Measurements from ENCODE around the gene FOXL2.
A peak's percentile ranks its signal among the peaks of the same experiment; 100 is the strongest.
"Not testable (repeated sequence)": the region's sequence is repeated elsewhere in the genome, so short reads cannot be mapped to it uniquely, and the experiment has no call there.

FOXL2 gene

DNA sequence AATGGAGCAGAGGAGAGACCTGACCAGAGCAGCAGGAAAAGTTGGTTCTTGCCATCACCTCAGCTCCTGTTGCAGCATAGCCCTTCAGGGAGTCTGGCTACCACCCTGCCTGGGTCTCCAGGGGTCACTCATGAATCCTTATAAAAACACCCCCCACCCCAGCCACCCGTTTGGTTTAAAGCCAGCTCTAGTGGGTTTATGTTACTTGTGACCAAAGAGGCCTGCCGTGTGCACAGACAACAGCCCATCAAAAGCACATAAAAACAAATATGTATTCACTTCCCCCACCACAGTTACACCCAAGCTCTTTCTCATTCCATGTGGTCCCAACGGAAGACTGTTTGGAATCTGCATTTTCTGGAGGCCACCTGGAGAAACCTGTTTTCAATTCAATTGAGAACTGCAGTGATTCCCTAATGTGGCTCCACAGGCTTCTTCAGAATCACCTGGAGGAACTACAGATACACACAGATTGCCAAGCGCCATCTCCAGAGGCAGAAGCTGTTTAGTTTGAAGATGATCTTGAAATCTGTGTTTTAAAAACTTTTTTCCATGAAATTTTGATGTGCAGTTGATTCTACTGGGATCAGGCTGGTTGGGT is 13.8 kb downstream of the FOXL2 start:
- DNase-seq (ENCODE audit: low read depth in 2 of 2), result no peak

DNA sequence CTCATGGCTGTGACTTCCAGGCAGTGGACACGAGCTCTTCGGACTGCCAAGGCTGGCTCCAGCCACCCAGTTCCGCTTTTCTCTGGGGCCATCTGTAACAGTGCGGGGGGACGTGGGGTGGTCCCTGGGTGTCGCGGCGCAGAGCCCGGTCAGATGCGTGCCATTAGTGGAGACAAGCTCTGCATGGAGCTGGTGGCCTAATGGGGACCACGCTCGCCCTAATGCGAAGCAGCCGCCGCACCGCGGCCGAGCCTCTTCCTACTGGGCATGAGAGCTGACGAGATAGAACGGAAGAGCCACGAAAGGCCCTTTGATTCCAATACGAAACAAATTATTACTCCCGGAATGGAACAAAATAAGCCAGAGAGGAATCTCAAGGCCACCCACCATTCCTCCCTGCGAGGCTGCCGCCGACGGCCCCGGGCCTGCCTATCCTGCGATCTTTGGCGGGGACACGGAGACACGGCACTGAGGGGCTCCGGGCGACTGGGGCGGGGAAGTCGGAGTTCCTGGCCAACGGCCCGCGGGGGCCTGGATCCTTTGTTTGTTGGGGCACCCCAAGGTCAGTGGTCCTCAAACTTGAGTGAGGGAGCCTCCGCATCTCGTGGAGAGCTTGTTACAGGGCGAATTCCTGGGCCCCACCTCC is 18.1 kb downstream of the FOXL2 start:
- DNase-seq (ENCODE audit: low read depth in 2 of 2), result no peak

DNA sequence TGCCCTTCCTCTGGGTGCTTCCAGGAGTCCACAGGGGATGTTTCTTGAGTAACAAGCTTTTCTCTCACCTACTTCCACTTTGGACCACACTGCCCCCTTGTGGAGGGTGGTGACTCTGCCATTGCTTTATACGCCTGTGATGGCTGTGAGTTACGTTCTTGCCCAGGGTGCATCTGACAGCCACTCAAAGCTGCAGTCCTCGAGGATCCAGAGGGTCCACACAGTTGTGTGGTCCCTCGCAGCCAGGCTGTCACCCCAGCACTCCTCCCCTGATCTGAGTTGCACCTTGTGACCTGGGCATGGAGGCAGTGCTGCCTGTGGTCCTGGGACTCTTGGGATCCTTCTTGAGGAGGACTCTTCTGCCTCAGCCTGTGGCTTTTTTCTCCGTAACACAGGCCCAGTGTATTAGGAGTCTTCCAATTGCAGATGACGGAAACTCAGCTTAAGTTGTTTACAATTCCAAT is 23.4 kb downstream of the FOXL2 start:
- peak; percentile 69 to 80 for DNase-seq (ENCODE audit: low read depth in 2 of 2)

DNA sequence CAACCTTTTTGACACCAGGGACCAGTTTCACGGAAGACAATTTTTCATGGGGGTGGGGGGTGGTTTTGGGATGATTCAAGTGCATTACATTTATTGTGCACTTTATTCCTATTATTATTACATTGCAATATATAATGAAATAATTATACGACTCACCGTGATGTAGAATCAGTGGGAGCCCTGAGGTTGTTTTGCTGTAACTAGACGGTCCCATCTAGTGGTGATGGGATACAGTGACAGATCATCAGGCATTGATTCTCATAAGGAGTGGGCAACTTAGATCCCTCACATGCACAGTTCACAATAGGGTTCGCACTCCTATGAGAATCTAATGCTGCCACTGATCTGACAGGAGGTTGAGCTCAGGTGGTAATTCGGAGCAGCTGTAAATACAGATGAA is 24.5 kb downstream of the FOXL2 start:
- DNase-seq (ENCODE audit: low read depth in 2 of 2), result not testable (repeated sequence)

DNA sequence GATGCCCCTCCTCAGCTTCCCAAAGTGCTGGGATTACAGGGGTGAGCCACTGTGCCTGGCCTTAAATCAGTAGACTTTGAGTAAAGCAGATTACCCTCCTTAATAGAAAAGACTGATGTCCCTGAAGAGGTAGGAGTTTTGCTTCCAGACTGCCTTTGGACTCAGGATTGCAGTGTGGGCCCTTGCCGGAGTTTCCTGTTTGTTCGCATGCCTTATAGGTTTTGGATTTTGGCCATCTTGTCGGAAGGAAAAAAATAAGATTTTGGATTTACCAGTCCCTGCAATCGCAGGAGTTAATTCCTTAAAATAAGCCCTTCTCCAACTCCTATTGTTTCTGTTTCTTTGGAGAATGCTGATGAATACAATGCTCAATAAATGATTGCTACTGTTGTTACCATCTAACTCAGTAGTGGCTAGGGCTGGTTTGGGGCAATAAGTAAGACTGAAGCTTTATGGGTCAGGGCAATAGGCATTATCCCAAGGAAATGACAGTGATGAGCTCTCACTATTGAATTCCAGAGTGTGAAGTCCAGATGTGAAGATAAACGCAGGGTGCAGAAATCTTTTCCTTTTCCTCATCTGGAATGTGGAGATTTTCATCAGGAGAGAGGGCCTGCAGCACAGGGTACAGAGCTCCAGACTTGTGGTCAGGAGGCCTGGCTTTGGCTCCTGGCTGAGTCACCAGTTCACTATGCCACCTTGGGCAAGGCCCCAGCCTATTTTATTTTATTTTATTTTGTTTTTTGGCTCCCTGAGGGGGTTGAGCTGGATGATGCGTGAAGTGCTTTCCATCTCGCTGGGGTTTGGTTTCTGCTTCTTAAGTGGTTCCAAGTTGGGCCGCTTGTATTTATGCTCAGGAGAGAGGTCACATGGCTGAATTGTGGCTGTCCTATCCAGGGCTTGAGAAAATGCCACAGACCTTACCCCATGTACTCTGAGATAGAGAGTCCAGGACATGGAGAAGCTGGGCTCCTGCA is 25.3 kb downstream of the FOXL2 start:
- DNase-seq (ENCODE audit: low read depth in 2 of 2), result no peak

DNA sequence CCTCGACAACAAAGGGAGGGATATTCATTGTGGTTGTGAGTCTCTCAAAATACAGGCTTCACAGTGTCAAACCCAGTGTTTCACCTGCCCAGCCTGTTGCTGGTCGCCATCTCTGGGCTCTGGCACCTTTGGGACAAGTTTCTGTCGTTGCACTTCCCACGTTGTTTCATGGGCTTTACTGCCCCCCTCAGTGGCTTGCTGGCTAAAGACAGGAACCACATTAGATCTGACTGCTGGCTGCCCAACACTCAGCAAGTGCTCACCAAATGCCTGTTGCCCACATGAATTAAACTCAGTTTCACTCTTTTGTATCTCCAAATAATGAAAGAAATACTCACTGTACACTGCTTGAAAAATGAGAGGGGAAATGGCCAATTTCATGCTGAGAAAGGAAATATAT is 27.6 kb downstream of the FOXL2 start:
- no peak for DNase-seq (ENCODE audit: low read depth in 2 of 2)

DNA sequence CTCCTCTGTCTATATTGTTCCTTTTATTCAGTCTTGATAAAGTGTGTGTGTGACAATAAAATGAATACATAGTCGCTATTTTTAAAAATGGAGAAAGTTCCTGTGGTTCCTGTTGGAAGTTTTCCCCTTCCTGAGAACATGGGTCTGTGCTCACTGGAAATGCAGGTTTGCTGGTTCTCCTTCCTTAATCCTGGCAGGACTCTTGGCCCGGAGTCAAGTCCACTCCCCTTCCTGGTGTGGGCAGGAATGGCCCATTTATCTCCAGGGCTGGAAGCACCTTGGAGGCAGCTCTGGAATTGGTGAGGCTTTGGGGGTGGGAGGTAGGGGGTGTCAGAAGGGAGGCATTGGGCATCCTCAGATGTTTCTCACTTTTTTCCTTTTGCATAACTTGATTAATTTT is 30.1 kb downstream of the FOXL2 start:
- DNase-seq (ENCODE audit: low read depth in 2 of 2), result no peak

DNA sequence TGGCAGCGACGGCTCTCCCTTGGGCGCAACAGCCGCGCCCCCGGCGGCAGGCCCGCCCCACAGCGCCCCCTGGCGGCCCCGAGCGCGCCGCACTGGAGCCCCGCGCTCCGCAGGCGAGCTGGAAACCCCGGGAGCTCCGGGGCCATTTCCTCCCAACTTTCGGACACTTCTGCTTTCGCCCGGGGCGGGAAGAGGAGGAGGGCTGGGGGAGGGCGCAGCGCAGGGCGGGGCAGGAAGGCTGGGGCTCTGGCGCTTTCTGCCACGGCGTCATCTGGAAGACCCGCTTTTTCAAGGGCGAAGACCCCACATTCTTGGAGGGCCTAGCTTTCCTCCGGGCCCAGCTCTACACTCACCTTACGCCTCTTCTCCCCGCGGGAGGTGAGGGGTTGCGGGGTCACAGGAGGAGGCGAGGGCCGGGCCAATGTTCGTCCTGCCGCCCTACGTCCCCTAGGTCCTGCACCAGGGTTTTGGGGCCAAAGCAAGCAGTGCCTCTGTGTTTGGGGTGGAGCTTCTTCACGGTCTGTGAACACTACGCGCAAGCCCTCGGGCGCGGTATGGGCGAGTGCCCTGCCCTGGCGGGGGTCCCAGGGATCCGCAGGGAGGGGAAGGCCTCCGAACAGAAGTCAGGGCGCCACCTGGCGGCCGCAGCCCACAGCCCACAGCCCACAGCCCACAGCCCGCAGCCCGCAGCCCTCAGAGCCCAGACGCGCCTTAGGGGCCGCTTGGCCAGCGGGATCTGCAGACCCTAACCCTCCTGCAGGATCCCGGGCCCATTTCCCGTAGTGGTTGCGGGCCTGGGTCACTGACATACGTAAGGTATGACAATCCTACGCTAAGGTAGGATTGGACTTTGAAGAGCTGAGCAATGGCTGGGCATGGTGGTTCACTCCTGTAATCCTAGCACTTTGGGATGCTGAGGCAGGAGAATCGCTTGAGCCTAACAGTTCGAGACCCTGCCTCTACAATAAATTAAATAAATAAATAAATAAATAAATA is 31.1 kb downstream of the FOXL2 start:
- DNase-seq (ENCODE audit: low read depth in 2 of 2), result peak; percentile 76 to 78

DNA sequence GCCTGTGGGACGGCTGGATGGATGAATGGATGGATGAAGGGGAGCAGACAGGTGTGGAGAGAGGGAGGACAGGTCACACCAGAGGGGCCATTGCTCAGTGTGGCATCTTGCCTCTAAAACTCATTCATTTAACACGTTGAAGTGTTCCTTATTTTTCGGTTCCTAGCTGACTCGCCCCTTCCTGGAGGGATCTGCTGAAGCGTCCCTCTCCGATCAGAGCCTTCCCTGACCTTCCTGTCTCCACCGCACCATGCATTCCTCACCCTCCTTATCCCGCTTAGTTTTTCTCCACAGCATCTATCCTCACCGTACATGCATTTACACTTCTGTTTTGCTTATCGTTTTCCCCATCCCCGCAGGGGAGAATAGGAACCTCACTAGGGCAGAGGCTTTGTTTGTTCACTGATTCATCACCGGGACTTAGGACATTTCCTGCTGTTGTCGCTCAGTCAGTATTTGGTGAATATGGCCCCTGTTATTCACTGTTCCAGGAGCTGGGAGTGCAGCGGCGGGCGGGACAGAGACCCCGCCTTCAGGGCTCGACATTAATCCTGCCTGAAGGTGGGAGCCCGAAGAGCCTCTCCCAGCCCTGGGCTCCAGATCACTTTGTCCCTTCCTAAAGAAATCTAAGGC is 32.0 kb downstream of the FOXL2 start:
- DNase-seq (ENCODE audit: low read depth in 2 of 2), result no peak

DNA sequence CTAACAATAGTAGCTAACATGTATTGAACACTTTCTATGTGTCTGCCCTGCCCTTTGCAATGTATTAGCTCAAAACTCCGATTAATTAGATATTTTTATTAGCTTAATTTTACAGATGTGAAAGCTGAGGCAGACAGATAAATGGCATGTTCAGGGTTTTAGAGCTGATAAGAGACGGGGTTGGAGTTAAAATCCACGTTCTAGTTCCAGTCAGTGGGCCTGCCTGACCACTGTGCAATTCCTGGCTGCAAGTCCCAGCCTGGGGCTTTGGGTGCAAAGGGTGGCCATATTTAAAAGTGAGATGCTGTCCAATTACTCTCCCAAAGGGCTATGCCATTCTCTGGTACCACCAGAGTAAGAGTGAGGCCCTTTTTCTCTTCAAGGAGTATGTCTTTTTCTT is 33.2 kb downstream of the FOXL2 start:
- no peak for DNase-seq (ENCODE audit: low read depth in 2 of 2)

DNA sequence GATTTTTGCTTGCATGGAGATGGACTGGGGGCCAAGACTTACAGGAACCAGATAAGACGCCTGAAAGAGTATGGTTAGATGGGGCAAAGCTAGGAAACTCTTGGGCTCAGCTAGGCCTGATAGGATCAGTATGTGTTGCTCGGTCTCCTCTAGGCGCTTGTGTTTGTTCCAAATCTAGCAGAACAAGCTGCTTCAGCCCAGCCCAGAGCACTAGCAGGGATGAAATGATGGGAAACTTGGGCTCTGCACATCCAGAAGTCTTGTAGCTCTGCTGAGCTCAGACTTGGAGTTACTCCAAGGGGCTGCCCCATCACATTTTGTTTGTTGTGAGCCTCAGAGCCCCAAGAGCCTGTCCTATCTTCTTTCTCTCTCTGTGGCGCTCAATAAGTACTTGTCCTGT is 34.7 kb downstream of the FOXL2 start:
- no peak for DNase-seq (ENCODE audit: low read depth in 2 of 2)

DNA sequence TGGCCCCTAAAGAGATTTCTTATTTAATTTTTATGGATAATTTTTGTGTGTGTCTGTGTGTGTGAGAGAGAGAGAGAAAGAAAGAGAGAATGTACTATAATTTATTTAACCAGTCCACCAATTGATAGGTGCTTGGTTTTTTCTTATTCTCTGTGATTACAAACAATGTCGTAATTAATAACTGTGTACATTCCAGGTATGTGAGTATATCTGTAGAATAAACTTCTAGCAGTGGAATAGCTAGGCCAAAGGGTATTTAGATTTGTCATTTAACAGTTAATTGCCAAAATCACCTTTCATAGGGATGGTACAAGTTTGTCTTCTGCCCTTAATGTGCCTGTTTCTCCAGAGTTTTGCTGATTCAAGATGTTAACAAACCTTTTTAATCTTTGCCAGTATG is 35.3 kb downstream of the FOXL2 start:
- DNase-seq (ENCODE audit: low read depth in 2 of 2), result no peak

DNA sequence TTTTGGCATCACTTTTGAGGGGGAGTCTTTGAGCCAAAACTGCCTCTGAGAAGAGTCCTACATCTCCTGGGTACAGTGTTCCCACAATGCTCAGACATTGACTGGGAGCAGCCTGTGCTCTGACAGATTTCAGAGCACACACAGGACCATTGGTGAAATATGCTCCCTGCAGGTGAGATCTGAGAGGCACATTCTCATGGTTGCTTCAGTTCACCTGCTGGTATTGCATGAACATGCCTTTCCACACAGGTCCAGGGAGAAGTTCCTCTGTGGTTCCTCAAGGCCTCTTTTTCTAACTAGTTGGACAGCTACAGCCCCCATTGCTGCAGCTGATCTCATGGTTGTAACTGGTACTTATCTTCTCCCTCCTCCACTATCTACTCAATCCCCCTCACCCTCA is 37.0 kb downstream of the FOXL2 start:
- no peak for DNase-seq (ENCODE audit: low read depth in 2 of 2)

DNA sequence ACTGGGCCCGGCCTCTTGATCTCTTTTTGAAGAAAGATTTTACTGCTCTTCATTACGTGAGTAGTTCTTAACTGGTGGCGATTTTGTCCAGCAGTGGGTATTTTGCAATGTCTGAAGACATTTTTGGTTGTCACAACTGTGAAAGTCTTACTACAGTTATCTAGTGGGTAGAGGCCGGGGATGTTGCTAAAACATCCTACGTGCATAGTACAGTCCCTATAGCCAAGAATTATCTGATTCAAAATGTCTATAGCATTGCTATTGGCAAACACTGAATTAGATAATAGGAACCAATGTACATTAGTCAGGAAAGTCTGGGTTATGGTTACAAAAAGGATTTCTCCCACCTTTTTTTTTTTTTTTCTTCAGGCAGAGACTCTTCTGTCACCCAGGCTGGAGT is 38.1 kb downstream of the FOXL2 start:
- no peak for DNase-seq (ENCODE audit: low read depth in 2 of 2)

DNA sequence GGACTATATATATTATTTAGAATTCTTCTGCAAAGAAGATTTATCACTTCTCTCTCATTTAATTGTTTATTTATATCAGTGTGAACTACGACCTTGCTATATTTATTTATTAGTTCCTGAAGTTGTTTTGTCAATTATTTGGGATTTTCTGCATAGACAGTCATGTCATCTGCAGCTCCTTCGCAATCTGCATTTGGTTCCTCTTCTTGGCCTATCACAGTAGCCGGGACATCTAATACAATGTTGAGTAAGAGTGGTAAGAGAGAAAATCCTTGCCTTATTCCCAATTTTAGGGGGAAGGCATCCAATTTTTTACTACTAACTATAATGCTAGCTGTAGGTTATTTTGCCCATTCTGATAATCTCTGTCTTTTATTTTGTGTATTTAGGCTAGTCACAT is 39.4 kb downstream of the FOXL2 start:
- no peak for DNase-seq (ENCODE audit: low read depth in 2 of 2)

DNA sequence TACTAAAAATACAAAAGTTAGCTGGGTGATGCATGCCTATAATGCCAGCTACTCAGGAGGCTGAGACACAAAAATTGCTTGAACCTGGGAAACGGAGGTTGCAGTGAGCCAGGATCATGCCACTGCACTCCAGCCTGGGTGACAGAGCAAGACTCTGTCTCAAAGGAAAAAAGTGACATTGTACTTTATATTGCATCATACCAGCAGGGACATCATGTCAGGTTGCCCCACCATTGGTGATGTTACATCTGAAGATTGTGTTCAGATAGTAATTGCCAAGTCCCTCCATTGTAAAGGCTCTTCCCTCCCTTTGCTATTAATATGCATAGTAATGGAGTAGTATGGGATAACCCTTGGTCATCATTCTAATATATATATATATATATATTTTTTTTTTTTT is 44.8 kb downstream of the FOXL2 start:
- DNase-seq (ENCODE audit: low read depth in 2 of 2), result no peak

DNA sequence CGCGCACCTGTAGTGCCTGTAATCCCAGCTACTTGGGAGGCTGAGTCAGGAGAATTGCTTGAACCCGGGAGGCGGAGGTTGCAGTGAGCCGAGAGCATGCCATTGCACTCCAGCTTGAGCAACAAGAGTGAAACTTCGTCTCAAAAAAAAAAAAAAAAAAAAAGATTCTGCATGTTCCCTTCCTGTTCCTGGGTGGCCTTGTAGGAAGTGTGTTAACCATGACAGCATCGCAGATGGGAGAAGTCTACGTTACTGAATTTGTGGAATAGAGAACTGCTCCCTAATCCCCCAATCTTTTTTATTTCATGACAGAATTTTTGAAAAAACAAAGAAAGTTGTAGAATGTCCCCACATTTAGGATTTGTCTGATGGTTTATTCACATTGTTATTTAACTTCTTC is 45.4 kb downstream of the FOXL2 start:
- DNase-seq (ENCODE audit: low read depth in 2 of 2), result no peak

DNA sequence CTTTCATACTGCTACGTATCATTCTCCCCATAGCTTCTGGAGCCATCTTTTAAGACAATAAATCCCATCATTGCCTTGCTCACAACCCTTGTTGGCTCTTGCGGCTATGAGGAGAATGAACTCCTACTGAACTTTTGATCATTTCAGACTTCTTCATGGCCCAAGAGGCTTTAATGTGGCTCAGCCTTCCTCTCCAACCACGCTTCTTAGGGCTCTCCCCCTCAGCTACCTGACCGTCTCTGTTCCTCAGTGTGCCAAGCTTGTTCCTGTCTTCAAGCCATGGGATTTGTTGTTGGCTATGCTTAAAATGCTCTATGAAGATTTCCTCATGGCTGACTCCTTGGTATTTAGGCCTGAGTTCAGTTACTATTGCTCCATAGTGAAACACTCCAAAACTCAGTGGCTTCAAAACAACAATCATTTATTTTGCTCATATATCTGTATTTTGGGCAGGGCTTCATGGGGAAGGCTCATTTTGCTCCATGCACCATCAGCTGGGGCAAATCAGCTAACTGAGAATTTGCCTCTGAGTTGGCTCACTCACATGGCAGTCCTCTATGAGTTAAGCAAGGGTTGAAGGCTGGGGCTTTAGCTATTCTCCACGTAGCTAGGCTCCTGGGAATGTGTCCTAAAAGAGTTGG is 47.5 kb downstream of the FOXL2 start:
- no peak for DNase-seq (ENCODE audit: low read depth in 2 of 2)

DNA sequence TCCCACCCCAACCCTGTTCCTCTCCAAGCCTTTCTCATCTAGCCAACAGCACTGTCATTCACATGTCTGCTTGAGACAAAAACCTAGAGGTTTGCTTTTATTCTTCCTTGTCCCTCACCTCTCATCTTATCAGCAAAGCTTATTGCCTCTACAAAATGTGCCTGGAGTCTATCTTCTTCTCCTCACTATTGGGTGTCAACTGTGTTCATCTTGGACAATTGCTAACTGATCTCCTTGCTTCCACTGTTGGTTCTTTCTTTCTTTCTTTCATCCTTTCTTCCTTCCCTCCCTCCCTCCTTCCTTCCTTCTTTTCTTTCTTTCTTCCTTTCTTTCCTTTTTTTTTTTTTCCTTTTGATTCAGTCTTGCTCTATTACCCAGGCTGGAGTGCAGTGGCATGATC is 48.2 kb downstream of the FOXL2 start:
- DNase-seq (ENCODE audit: low read depth in 2 of 2), result no peak

DNA sequence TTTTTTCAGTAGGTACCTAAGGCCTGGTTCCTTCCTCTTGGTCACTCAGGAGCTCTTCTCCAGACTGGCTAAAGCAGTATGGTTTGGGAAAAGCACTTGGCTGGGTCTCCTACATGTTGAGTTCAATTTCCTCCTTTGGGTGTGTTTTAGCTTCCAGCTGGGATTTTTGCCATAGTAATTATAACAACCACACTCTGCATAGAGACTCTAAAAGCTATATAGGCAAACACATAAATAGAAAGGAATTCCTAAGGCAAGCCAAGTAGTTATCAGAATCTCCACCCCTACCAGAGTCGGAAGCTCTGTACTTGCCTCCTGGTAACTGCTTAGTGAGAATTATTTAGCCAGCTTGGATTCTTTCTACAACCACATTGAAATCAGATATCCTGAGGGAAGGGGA is 48.6 kb downstream of the FOXL2 start:
- DNase-seq (ENCODE audit: low read depth in 2 of 2), result no peak

All from stimulated activated CD8-positive, alpha-beta memory T cell treated with anti-CD3 and anti-CD28 coated beads, Interleukin-2, amount 100 ng/mL, for 48 hours (primary cell).